ENCODE data around the gene NRSN2. TPM values are rescaled to one million over a fixed set of nuclear protein-coding genes. Genes with fewer than 3 reads are reported as not detected.
A peak's percentile ranks its signal among the peaks of the same experiment; 100 is the strongest.

The NRSN2 gene
- polyA plus RNA-seq, 1 of the 3 experiments (the other 2 are of a cell fraction) = 146 TPM

DNA sequence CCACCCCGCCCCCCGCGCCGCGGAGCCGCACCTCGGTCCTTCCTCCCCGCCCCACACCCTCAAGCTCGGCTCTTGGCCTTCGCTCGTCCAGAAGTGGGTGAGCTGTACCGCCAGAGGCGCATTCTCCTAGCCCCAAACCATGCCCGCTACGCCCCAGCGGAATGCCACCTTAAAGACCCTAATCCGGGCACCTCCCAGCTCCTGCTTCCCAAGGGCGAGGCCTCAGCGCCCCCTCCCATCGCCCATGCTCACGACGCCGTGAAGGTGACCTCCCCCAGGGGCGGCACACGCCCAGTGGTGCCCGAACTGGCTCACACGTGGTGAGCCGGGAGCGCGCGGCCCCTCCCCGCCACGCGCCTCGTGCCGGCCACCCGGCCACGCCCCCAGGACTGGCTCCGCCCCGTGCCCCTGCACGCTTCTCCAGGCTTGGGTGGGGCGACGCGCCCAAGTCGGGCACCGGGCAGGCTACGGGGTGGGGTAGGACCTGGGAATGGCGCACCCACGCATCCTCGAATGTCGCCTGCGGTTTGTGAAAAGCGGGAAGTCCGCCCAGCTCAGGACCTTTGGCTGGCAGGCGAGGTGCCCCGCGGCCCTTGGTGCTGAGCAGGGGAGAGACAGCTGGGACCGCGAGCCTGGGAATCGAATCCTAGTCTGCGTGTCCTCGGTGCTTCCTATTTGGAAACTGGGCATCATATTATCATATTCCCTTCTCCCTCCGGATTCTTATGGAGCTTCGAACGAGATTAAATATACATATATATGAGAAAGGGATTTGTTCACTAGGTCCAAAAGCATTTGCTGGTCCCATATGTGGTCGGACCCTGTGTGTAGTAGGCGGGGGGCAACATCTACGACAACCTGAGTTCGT is 22.5 kb upstream of the NRSN2 start:
- peak overlapping the region; percentile 93 for H2AFZ ChIP-seq (ENCODE audit: low read depth)
- ChIA-PET CTCF (interaction anchor here (0.9 to 4.3 kb wide), 10 partner anchors 13 to 238 kb away, joined by 3 to 21 read pairs (median 4); partner anchors contain the start of genes TRIB3 and ZCCHC3), POLR2A (interaction anchor here (1.3 to 3.7 kb wide), 5 partner anchors 12 to 56 kb away, joined by 4 to 36 read pairs (median 23); partner anchors contain the start of genes NRSN2, TRIB3 and ZCCHC3)
- H3K79me2 ChIP-seq (ENCODE audit: insufficient read depth) = peaks cover 35% of the 10 kb centered on the region
- DNase-seq = peak; percentile 91
- H3K4me2 ChIP-seq = peak overlapping the region; percentile 99
- H3K4me3 ChIP-seq (ENCODE audit: low read depth in 2 of 2, low read length in 1 of 2) = peak overlapping the region; percentile 93 to 96
- TF ChIP-seq POLR2AphosphoS5 (IDR thresholded peaks at IDR 0.05; ENCODE audit: low read depth, low read length) = peak; percentile 57; the same call in 1 of the 2 replicates
- 0 out of 2 replicates have a peak, but pooled peaks have one; percentile 18 for TF ChIP-seq TCF12 (IDR thresholded peaks at IDR 0.05)
- TF ChIP-seq USF1 (IDR thresholded peaks at IDR 0.05; ENCODE audit: borderline replicate concordance, low read depth) = peak; percentile 72; the same call in 1 of the 2 replicates
- TF ChIP-seq, protein P1, sequence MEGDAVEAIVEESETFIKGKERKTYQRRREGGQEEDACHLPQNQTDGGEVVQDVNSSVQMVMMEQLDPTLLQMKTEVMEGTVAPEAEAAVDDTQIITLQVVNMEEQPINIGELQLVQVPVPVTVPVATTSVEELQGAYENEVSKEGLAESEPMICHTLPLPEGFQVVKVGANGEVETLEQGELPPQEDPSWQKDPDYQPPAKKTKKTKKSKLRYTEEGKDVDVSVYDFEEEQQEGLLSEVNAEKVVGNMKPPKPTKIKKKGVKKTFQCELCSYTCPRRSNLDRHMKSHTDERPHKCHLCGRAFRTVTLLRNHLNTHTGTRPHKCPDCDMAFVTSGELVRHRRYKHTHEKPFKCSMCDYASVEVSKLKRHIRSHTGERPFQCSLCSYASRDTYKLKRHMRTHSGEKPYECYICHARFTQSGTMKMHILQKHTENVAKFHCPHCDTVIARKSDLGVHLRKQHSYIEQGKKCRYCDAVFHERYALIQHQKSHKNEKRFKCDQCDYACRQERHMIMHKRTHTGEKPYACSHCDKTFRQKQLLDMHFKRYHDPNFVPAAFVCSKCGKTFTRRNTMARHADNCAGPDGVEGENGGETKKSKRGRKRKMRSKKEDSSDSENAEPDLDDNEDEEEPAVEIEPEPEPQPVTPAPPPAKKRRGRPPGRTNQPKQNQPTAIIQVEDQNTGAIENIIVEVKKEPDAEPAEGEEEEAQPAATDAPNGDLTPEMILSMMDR (IDR thresholded peaks at IDR 0.05) = peak; percentile 46
- no peak for TF ChIP-seq FOSL2 (IDR thresholded peaks at IDR 0.05; ENCODE audit: borderline replicate concordance, low read depth)
- TF ChIP-seq RCOR1 (IDR thresholded peaks at IDR 0.05; ENCODE audit: low read length) = 0 out of 2 replicates have a peak, but pooled peaks have one; percentile 12
- peak; percentile 100 for TF ChIP-seq MXI1 (IDR thresholded peaks at IDR 0.05; ENCODE audit: low read depth, low read length)
- TF ChIP-seq, protein P2, sequence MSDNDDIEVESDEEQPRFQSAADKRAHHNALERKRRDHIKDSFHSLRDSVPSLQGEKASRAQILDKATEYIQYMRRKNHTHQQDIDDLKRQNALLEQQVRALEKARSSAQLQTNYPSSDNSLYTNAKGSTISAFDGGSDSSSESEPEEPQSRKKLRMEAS (IDR thresholded peaks at IDR 0.05; ENCODE audit: low read depth) = peak; percentile 96
- no peak; the same call in 1 of the 2 replicates for TF ChIP-seq NFIC (IDR thresholded peaks at IDR 0.05; ENCODE audit: borderline replicate concordance)
- TF ChIP-seq SMC3 (IDR thresholded peaks at IDR 0.05; ENCODE audit: low read depth, low read length) = no peak
- TF ChIP-seq MEF2A (IDR thresholded peaks at IDR 0.05; ENCODE audit: borderline replicate concordance, low read depth) = no peak
- TF ChIP-seq EP300 (IDR thresholded peaks at IDR 0.05; ENCODE audit: borderline replicate concordance in 1 of 2, low read depth in 1 of 2, low read length in 1 of 2) = 0 out of 4 replicates have a peak, but pooled peaks of 1 of the 2 experiments have one; percentile 17
- TF ChIP-seq YY1 (IDR thresholded peaks at IDR 0.05; ENCODE audit: low read depth) = no peak
- peak; percentile 81 for TF ChIP-seq RFX5 (IDR thresholded peaks at IDR 0.05; ENCODE audit: low read length)
- peak; percentile 23; the same call in 1 of the 2 replicates for TF ChIP-seq RXRA (IDR thresholded peaks at IDR 0.05; ENCODE audit: borderline replicate concordance, low read depth)
- TF ChIP-seq, protein P3, sequence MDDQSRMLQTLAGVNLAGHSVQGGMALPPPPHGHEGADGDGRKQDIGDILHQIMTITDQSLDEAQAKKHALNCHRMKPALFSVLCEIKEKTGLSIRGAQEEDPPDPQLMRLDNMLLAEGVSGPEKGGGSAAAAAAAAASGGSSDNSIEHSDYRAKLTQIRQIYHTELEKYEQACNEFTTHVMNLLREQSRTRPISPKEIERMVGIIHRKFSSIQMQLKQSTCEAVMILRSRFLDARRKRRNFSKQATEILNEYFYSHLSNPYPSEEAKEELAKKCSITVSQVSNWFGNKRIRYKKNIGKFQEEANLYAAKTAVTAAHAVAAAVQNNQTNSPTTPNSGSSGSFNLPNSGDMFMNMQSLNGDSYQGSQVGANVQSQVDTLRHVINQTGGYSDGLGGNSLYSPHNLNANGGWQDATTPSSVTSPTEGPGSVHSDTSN (IDR thresholded peaks at IDR 0.05) = 0 out of 2 replicates have a peak, but pooled peaks have one; percentile 27
- 0 out of 2 replicates have a peak, but pooled peaks have one; percentile 26 for TF ChIP-seq NRF1 (IDR thresholded peaks at IDR 0.05; ENCODE audit: low read depth, low read length)
- peak; percentile 81; the same call in 1 of the 2 replicates for TF ChIP-seq SIN3A (IDR thresholded peaks at IDR 0.05; ENCODE audit: borderline replicate concordance, low read depth, low read length)
- H3K9me2 ChIP-seq = no peaks in the 10 kb centered on the region
- peaks cover 19 to 20% of the 10 kb centered on the region in 2 experiments; a peak in 2 of 4 replicates for H3K4me1 ChIP-seq (ENCODE audit: control insufficient read depth in 1 of 2, insufficient read depth in 2 of 2, low read depth in 1 of 2, low read length in 1 of 2)
- H3K27me3 ChIP-seq (ENCODE audit: insufficient read depth) = no peaks in the 10 kb centered on the region
- WGBS (ENCODE audit: low lambda C conversion rate) = under 1% methylated on average over 34 of the region's 69 CpGs
- peak overlapping the region; percentile 92 for H3K9ac ChIP-seq
- peak overlapping the region; percentile 95 to 97 for H3K27ac ChIP-seq (ENCODE audit: low read depth in 2 of 2, low read length in 1 of 2)
- H3K9me3 ChIP-seq = no peaks in the 10 kb centered on the region
- peaks cover 22% of the 10 kb centered on the region for H4K20me1 ChIP-seq (ENCODE audit: insufficient read depth)
- peaks cover 27% of the 10 kb centered on the region for H3F3A ChIP-seq (replicated peaks; ENCODE audit: insufficient read depth)
- peaks cover 9 to 18% of the 10 kb centered on the region in 2 experiments for H3K36me3 ChIP-seq (replicated peaks in 1 of 2; ENCODE audit: control insufficient read depth in 1 of 2, insufficient read depth in 2 of 2, low read length in 1 of 2)
